ENCODE data around the gene ANKRD20A1. TPM values are rescaled to one million over a fixed set of nuclear protein-coding genes. Genes with fewer than 3 reads are reported as not detected.
"Not testable (repeated sequence)": the region's sequence is repeated elsewhere in the genome, so short reads cannot be mapped to it uniquely, and the experiment has no call there.

The ANKRD20A1 gene
- 2.6 to 6.8 TPM (median 6.5 TPM) in 3 replicates for total RNA-seq

DNA sequence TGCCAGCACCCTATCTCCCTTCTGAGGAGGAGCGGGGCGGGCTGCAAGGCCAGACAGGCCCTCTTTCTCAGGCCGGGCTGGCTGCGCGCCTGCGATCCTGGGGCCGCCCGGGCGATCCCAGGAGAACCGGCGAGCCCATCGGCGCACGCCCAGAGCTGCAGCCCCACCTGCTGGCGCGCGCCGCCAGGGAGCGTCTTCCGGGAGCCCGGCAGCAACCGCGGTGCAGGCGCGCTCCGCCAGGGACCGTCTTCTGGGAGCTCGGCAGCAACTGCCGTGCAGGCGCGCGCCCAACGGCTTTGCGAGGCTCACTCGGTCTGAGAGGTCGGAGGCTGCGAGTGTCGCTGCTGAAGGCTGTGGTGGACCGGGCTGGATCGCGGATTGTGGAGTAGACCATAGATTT lies at the start of gene ANKRD20A1:
Gene ANKRD20A1, plus strand, starts transcription at position 61 of the 400 bp plus-strand sequence. CDS start 496 bp downstream, outside the sequence.
- H3K27ac Mint-ChIP-seq; H3K9me3 Mint-ChIP-seq; H3K4me1 Mint-ChIP-seq; H3K4me3 Mint-ChIP-seq; DNase-seq (ENCODE audit: low spot score in 2 of 2, unreplicated experiment in 2 of 2); H3K27me3 Mint-ChIP-seq (ENCODE audit: low read depth); H3K36me3 Mint-ChIP-seq: not testable (repeated sequence)

DNA sequence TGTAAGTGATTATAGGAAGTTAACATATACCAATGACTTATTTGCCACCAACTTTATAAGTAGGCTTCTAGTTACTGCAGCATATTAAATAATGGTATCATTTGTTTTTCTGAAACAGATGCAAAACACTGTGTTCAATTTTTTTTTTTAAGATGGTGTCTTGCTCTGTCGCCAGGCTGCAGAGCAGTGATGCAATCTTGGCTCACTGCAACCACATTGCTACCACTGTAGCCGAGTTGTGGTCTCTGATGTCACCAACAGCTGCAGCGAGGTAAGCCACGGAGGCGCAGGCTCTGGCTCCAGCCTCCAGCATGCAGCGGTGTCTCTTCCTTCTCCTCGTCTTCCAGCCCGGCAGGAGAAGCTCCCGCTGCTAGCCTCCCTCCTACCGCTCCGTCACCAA lies 26.6 kb upstream of the ANKRD20A1 start:
- not testable (repeated sequence) for H3K4me1 Mint-ChIP-seq, H3K4me3 Mint-ChIP-seq

More for the DNA sequence above, 26.6 kb upstream of the ANKRD20A1 start:
- DNase-seq (ENCODE audit: low spot score in 2 of 2, unreplicated experiment in 2 of 2); H3K27ac Mint-ChIP-seq; H3K9me3 Mint-ChIP-seq; H3K36me3 Mint-ChIP-seq; H3K27me3 Mint-ChIP-seq (ENCODE audit: low read depth): not testable (repeated sequence)
